Activated CD8-positive, alpha-beta memory T cell treated with anti-CD3 and anti-CD28 coated beads, Interleukin-2, amount 50 U/mL, for 4 hours (primary cell): Measurements from ENCODE around the gene TMUB1.

Source experiments
- DNase-seq: peaks from one replicate; pipeline ENCODE4 v3.0.0-alpha.2; 2020

The TMUB1 gene

DNA sequence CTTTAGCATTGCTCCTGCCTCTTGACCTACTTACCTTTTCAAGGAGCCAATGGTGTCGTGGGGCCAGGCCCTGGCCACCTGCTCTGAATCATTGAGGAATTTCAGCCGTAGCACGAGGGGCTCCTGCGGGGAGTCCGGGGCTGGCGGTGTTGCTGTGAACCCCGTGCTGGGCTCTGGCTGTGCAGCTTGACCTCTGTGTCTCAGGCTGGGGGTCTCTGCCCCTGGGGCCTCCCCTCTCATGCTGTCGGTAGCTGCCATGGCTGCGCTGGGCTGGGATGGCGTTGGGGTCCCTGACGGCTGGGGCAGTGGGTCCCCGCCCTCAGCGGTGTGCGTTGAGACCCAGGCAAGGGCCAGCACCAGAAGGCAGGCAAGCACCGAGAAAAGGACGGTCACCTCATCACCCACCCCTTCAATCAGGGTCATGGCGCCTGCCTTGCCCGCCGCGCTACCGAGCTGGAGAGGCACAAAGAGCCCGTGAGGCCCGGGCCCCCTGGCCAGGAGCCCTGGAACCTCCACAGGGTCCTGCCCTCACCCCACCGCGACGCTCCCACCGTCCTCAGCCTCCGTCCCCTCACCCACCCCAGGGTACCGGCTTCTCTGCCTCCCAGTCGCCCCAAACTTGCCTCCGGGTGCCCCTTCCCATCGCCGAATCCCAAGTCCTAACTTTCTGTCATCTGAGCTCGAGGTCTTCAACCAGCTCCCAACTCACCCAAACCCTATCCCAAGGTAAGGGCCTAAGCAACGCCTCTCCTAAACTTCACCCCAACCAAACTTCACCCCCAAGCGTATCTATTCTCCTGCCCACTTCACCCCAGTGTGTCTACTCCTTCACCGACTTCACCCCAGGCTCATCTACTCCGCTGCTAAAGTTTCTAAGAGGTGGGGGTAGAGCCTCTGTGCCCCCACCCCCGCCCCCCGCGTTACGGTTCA is 887 bp downstream of the TMUB1 start:
- DNase-seq, result no peak

DNA sequence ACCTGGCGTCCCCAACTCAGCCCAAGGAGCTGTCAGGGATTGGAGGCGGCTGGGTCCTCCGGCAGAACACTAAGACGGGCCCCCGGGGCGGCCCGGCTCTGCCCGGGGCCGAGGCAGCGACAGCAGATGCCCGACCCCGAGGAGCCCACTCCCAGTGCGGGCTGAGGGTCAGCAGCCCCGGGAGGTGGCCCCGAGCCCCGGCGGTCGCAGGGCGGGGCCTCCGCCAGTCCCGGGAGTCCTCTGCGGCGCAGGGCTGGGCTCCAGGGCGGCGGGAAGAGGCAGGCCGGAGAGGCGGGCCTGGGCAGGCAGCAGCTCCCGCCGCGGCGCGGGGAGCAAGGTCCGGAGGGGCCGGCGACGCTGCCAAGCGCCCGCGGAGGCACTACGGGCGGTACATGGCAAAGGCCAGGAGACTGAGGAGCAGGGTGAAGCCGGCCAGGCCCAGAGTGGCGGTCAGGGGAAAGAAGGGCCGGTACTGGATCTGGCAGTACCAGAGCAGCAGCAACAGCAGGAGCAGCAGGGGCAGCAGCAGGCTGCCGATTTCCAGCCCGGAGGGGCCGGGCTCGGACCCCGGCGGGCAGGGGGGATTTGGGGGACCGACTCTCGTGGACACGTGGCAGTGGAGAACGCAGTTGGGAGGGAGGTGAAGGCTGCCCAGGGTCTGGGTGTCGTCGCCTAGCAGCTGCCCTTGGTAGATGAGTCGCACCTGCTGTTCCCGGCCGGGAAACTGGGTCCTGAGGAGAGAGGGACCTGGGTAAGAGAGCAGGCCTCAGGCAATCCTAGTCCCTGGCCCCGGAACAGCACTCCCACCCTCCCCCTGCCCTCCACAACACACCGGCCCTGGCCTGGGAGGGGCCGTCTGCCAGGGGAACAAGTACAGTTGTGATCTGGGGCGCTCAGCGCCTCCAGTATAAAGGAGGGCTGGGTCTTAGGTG is 1.9 kb downstream of the TMUB1 start:
- no peak for DNase-seq

DNA sequence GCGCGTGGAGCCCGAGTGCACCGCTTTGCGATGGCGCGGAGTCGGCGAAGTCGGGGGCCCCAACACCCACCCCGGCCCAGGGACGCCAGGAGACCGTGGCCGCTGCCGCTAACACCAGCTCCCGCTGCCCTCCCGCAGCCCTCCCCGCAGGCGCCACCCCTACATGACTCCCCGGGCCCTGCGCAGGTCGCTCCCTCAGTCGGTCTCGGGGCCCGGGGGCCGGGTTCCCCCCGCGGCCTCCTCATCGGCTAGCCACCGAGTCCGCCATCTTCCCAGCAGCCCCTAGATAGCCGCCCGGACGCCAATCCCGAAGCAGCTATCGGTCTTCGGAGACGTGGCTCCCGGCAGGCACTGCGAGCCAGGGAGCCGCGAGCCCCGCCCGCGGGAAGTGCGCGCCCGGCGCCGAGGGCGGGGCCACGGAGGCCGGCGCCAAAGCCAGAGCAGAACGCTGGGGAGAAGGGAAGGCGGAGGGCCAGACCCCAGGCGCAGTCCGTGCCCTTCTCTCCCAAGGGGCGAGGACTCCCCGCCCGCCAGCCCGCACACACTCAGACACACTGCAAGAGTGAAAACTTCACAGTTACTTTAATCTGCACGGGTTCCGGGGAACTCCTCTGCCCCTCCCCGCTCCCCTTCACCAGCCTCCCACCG is 2.6 kb downstream of the TMUB1 start, which contains the start of gene FASTK:
Gene FASTK, minus strand, starts transcription at position 288 of the 648 bp plus-strand sequence. Its CDS starts 43 bp downstream, at position 245.
- peak; percentile 83 for DNase-seq

DNA sequence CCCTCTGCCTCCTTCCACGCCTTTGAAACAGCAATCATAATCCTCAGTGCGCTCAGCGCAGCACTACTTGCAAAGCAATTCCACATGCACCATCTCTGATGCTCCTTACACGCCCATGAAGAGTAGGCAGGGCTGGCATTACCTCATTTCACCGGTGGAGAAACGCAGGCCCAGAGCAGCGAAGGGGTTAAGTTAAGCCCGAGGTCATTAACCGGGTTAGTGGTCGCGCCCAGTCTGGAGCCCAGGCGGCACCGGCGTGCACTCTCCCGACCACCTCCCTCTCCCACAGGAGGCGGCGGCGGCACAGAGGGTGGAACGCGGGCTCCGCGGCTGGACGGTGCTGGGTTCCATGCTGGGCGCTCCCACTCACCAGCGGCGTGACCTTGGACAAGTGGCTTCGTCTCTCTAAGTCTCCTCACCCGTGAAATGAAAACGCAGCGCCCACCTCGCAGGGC is 3.2 kb downstream of the TMUB1 start:
- no peak for DNase-seq

DNA sequence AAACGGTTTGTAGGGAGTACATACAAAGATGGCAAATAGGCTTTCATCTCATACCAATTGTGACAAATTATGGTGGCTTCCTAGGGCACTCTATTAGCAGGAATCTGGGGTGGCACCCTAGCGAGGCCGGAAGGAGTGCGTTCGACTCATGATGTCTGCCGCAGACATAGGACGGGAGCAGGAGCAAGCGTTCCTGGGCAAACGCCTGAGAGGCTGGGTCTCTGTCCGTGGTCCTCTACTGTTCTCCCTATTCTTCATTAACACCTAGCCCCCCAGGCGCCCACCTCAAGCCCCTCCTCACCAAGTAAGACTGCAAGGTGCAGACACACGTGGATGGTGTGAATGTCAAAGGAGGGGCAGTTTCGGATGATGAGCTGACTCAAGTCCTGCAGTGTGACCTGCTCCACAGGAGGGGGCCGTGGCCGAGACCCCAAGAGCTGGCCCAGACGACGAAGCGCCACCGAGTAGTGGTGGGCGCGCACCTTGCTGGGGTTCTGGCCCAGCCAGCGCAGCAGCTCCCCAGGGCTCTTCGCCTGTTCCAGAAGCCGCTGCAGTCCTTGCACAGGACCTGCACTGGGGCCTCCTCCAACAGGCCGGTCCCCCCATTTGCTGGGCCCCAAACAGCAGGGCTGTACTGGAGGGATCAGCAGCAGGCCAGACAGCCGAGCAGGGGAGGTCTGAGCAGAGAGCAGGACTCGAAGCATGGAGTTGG is 3.9 kb downstream of the TMUB1 start:
- DNase-seq, result no peak

DNA sequence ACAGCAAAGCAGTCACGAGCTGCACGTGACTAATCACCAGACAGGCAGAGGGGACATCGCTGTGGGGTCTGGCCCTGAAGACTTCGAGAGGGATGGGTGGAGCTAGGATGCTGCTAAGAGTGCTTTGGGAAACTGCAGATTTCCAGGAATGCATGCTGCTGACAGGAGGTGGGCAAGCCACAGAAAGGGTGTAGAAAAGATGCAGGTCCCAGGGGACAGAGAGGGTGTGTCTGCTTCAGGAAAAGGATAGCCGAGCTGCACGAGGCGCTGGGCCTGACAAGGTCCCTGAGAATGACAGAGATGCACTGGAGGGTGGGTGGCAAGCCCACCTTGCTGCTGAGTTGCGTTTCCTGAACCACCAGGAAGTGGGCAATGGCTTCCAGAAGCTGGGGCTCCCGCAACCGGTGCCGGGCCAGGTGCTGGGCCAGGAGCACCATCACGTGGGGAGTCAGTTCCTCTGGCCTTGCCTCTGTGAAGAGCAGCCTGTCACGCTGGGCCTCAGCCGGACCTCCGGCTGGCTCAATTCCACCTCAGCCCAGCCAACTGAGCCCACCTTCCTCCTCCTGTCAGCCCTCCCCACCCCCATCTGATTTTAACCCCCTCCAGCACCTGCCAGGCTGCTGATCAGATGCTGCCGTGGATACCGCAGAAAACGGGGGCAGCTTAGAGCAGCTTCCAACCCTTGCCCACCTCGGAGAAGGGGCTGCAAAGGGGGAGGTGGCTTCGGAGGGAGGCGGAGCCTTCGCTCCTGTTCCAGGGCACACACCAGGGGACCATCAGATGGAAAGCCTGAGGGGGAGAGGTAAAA is 4.9 kb downstream of the TMUB1 start:
- no peak for DNase-seq

DNA sequence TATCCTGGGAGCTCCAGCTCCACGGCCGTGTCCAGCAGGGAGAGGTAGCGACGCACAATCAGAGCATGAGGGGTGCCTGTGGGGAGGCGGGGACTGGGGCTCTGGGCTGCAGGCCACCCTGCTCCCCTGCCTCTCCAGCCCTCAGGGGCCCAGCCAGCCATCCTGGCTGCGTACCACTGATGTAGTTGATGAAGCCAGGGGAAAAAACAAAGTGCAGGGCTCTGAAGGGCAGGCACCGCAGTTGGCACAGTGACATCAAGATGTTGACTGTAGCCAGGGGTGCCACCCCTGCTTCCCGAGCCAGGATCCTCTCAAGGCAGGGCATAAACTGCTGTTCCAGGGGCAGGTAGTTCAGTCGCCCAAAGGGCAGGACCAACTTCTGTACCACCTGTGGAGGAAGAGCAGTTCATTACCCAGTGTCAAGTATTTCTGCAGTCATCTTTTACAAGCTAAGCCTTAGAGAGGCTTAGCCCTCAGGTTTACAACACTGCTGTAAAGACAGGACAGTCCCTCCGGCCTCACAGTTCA is 5.5 kb downstream of the TMUB1 start:
- DNase-seq, result no peak

DNA sequence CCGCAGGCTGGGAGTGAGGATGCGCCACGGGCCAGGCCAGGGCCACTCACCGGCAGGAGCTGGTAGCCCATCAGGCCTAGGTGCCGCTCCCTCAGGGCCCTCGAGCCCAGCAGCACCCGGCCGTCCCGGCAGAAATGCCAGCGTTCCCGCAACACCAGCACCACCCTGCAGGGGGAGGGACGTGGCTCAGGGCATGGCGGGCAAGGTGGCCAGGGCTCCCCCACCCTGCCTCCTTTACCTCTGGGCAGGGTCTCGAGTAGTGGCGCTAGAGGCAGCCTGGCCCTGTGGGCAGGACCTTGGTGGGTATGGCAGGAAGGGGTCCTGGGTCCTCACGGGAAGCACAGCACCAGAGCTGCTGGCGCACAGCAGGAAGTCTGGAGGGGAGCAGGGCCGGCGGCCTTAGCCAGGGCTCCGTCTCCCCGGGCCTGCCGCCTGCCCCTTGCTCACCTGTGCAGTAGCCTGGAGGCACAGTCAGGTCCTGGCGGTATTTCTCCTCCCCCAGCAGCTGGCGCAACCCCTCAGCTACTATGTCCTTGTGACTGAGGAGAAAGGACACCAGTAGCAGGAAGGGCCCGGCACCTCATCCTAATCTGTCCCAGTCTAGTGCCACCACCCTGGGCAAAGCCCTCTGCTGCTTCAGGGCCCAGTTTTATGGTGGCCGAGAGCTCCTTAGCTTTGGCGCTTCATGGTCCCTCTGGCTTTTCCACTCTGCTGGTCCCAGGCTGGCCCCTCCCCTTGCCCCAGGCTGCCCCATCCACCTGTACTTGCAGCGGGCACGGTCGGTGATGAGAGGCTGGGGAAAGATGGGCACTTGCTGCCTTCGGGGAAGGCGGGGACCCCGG is 6.2 kb downstream of the TMUB1 start:
- DNase-seq, result no peak

DNA sequence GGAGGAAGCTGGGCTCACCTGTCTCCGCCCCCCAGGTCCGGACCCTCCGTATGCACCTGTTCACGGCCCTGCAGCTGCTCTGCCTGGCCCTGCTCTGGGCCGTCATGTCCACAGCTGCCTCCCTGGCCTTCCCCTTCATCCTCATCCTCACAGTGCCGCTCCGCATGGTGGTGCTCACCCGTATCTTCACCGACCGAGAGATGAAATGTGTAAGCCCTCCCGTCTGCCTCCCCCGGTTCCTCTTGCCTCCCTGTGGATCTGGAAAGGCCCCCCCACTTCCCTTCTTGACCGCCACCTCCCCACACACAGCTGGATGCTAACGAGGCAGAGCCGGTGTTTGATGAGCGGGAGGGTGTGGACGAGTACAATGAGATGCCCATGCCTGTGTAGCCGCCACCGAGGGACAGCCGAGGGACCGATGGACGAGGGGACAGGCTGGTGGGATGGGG is 7.3 kb downstream of the TMUB1 start:
- no peak for DNase-seq

DNA sequence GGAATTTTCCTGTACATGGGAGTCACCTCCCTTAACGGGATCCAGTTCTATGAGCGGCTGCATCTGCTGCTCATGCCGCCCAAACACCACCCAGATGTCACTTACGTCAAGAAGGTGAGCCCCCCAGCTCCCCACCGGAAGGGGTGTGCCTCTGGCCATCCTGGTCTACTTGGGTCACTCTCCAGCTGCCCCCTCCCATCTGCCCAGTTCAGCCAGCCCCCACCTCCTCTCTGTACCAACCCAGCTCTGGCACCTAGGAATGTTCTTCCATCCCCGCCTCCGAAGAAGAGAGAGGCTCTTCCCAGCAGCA is 7.7 kb downstream of the TMUB1 start:
- no peak for DNase-seq

DNA sequence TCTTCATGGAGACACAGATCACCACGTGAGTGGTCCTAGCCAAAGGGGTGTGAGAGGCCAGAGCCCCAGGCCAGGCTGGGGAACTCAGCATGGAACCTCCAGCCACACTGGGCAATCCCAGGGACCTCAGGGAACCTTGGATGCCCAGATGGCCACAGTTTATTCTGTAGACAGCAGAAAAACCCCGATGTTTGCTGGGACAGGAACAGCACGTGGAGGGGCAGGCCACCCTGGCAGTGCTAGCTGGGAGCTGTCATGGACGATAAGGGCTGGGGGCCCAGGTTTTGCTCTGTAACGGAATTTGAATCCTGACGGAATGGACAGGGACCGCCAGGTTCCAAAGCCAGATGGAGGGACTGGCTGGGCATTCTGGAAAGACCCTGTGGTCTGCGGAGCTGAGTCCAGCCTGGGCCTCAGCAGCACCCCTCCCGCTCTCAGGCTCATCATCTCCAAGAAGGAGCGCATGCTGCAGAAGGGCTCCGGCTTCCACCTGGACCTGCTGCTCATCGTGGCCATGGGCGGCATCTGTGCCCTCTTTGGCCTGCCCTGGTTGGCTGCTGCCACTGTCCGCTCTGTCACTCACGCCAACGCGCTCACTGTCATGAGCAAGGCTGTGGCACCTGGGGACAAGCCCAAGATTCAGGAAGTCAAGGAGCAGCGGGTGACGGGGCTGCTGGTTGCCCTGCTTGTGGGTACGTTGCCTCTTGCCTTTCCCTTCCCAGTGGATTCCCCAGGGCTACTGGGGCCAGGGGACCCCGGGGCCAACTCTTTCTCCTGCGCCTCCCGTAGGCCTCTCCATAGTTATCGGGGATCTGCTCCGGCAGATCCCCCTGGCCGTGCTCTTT is 8.3 kb downstream of the TMUB1 start:
- DNase-seq, result no peak

DNA sequence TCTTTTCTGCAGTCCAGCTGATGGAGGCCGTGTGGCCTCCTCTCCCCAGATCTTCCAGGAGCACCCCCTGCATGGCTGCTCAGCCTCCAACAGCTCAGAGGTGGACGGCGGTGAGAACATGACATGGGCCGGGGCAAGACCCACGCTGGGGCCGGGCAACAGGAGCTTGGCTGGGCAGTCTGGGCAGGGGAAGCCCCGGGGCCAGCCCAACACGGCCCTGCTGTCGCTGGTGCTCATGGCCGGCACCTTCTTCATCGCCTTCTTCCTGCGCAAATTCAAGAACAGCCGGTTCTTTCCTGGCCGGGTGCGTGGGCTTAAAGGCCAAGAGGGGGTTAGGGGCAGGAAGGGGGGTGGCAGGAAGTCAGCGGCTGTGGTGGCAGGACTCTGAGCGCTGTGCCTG is 9.3 kb downstream of the TMUB1 start:
- no peak for DNase-seq

DNA sequence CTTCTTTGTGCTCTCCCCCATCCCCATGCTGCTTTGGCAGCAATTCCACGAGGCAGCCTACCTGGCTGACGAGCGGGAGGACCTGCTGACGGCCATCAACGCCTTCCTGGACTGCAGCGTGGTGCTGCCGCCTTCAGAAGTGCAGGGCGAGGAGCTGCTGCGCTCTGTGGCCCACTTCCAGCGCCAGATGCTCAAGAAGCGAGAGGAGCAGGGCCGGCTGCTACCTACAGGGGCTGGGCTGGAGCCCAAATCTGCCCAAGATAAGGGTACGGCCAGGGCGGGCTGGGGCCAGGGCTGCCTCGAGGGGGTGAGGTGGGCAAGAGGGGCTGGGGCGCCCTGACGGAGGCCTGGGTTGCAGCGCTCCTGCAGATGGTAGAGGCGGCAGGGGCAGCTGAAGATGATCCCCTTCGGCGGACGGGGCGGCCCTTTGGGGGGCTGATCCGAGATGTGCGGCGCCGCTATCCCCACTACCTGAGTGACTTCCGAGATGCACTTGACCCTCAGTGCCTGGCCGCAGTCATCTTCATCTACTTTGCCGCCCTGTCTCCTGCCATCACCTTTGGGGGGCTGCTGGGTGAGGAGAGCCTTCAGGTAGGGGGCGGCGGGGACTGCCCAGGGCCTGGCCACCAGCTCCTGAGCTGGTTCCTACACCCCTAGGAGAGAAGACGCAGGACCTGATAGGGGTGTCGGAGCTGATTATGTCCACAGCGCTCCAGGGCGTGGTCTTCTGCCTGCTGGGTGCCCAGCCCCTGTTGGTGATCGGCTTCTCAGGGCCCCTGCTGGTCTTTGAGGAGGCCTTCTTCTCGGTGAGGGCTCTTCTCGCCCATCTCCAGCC is 12.0 kb downstream of the TMUB1 start:
- DNase-seq, result no peak

DNA sequence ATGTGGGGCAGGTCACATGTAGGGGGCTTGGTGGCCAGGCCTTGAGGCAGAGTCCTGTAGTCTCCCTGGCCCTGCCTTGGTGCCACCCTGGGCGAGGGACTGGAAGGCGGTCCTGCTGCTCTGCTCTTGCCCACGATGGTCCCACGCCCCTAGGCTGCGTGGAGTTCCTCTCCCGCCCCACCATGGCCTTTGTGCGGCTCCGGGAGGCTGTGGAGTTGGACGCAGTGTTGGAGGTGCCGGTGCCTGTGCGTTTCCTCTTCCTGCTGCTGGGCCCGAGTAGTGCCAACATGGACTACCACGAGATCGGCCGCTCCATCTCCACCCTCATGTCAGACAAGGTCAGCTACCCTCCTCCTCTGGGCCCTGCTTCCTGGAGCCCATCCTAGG is 12.7 kb downstream of the TMUB1 start:
- DNase-seq, result no peak

DNA sequence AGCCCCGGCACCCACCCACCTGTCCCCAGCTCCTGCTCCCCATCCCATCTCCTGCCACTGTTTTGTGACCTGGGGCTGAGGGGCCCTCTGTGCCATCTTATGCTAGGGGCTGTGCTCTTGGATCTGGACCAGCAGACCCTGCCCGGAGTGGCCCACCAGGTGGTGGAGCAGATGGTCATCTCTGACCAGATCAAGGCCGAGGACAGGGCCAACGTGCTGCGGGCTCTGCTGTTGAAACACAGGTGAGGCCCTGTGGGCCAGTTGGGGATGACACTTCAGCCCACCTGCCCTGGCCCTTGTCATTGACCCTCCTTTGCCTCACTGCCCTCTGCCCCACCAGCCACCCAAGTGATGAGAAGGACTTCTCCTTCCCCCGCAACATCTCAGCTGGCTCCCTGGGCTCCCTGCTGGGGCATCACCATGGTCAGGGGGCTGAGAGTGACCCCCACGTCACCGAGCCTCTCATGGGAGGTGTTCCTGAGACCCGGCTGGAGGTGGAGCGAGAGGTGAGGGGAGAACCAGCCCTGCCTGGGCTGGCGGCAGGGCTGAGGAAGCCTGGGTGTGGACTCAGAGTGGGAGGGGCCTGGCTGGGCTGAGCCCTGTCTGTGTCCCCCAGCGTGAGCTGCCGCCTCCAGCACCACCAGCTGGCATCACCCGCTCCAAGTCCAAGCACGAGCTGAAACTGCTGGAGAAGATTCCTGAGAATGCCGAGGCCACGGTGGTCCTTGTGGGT is 13.3 kb downstream of the TMUB1 start:
- no peak for DNase-seq

DNA sequence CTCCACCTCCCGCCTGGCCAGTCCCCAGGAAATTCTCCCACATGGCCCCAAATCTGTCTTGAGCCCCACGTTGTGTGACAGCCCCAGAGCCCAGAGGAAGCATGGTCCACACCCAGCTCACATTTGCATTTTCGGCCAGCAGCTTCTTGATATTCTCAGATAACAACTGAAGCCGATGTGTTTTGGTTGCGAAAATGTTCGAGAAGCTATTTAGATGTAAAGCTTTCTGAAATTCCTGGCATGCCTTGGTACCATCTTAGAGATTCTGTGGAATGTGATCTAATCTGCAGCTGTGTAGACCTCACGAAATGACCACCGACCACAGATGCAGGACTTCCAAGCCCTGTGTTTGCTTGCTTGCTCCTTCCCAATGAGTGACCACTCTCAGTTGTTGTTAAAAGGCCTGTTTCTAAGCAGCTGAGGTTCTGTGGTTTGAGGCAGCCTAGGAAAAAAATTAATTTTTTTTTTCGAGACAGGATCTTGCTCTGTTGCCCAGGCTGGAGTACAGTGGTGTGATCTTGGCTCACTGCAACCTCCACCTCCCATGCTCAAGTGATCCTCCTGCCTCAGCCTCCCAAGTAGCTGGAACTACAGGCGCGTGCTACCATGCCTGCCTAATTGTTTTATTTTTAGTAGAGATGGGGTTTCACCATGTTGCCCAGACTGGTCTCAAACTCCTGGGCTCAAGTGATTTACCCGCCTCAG is 15.1 kb downstream of the TMUB1 start:
- no peak for DNase-seq
